HFF-Myc (cell line): ENCODE measurements around the gene RPL29.
A peak's percentile ranks its signal among the peaks of the same experiment; 100 is the strongest.

ENCODE experiments used
- DNase-seq: peaks from one replicate; pipeline ENCODE4 v3.0.0-alpha.2; 2011; ENCODE audit warnings: low read depth; ENCODE audit errors: extremely low read depth
- H3K4me3 ChIP-seq: replicated peaks from 2 replicates; pipeline ENCODE4 v1.5.1; 2011; ENCODE audit warnings: low read depth, mild to moderate bottlenecking, control low read depth, low read length
- CTCF ChIP-seq: IDR thresholded peaks from 2 replicates; pipeline ENCODE4 v1.5.1; 2012; ENCODE audit warnings: mild to moderate bottlenecking, low read depth, low read length, control low read depth; ENCODE audit errors: missing control alignments

RPL29 gene

GRCh38 chr3:51968883-51969678, 26.6 kb downstream of the RPL29 start:
- no peak for TF ChIP-seq CTCF
- H3K4me3 ChIP-seq, result no peak overlapping the region
- no peak for DNase-seq

- H3K4me3 ChIP-seq, result peak overlapping the region; percentile 47
- TF ChIP-seq CTCF, result no peak
- DNase-seq, result peak; percentile 41
Observed at GRCh38 chr3:51968170-51968775, 27.4 kb downstream of the RPL29 start.

- peak within 1 kb of the TSS; percentile 53 for H3K4me3 ChIP-seq
- no peak for TF ChIP-seq CTCF
- no peak for DNase-seq
Observed at GRCh38 chr3:51967384-51968169, 28.1 kb downstream of the RPL29 start, which contains the start of gene PCBP4. Gene PCBP4 (minus strand): TSS chr3:51967454. CDS start chr3:51961240, 6,214 bp downstream.

- no peak for TF ChIP-seq CTCF
- DNase-seq, result no peak
- H3K4me3 ChIP-seq, result peak overlapping the region; percentile 53
Observed at GRCh38 chr3:51966922-51967383, 28.7 kb downstream of the RPL29 start.

- no peak for DNase-seq
- peak overlapping the region; percentile 53 for H3K4me3 ChIP-seq
- TF ChIP-seq CTCF, result no peak
Observed at GRCh38 chr3:51966486-51966885, 29.2 kb downstream of the RPL29 start.

GRCh38 chr3:51966016-51966415, 29.7 kb downstream of the RPL29 start:
- peak overlapping the region; percentile 53 for H3K4me3 ChIP-seq
- TF ChIP-seq CTCF, result no peak
- no peak for DNase-seq
